Chondrocyte (in vitro differentiated cells): ENCODE data around the gene HDAC4. TPM values are rescaled to one million over a fixed set of nuclear protein-coding genes. Genes with fewer than 3 reads are reported as not detected.
"Not testable (repeated sequence)": the region's sequence is repeated elsewhere in the genome, so short reads cannot be mapped to it uniquely, and the experiment has no call there.

Source experiments
- DNase-seq: peaks from one replicate; pipeline ENCODE4 v3.0.0; 2021; ENCODE audit warnings: mixed read lengths, low spot score
- H3K27ac Mint-ChIP-seq: one replicate; pipeline ENCODE4 v1.8.0; 2021; ENCODE audit warnings: mild to moderate bottlenecking, moderate library complexity, mixed read lengths; ENCODE audit not compliant: unreplicated experiment
- H3K27me3 Mint-ChIP-seq: 2 replicates; pipeline ENCODE4 v1.8.0; 2021; ENCODE audit warnings: low read depth, mixed read lengths
- H3K36me3 Mint-ChIP-seq: 2 replicates; pipeline ENCODE4 v1.8.0; 2021; ENCODE audit warnings: low read depth, mixed read lengths
- H3K4me1 Mint-ChIP-seq: 2 replicates; pipeline ENCODE4 v1.8.0; 2021; ENCODE audit warnings: low read depth, mild to moderate bottlenecking, mixed read lengths
- H3K4me3 Mint-ChIP-seq: one replicate; pipeline ENCODE4 v1.8.0; 2021; ENCODE audit warnings: mild to moderate bottlenecking, moderate library complexity, mixed read lengths; ENCODE audit not compliant: unreplicated experiment
- H3K9me3 Mint-ChIP-seq: 2 replicates; pipeline ENCODE4 v1.8.0; 2021; ENCODE audit warnings: low read depth, mixed read lengths
- CTCF ChIP-seq: fragments of 200-600 bp; sonication (generic); IDR thresholded peaks from 2 replicates; pipeline ENCODE4 v1.5.0; 2021; ENCODE audit warnings: antibody characterized with exemption, mild to moderate bottlenecking, moderate library complexity
- total RNA-seq: library from RNA; stranded (reverse); gene quantifications from 3 replicates; pipeline ENCODE4 v1.2.1, GENCODE V29; 2021

Gene HDAC4
- total RNA-seq, 1 donor from 2014 or later: 22.3 TPM

GRCh38 chr2:239285071-239285931, 115.5 kb downstream of the HDAC4 start:
- Mint-ChIP-seq H3K36me3 (no peaks in the 10 kb centered on the region), H3K9me3 (no peaks in the 10 kb centered on the region), H3K27me3 (no peaks in the 10 kb centered on the region), H3K4me1 (peaks cover 44% of the 10 kb centered on the region), H3K27ac (no peak overlapping the region), H3K4me3 (peak overlapping the region; percentile 6)
- peak; percentile 61 for DNase-seq
- no peak for TF ChIP-seq CTCF

- no peaks in the 10 kb centered on the region for H3K36me3 Mint-ChIP-seq
- DNase-seq: peak; percentile 82
- no peak overlapping the region for H3K4me3 Mint-ChIP-seq
- no peak for TF ChIP-seq CTCF
- no peaks in the 10 kb centered on the region for H3K9me3 Mint-ChIP-seq
- H3K27me3 Mint-ChIP-seq: no peaks in the 10 kb centered on the region
- H3K27ac Mint-ChIP-seq: no peak overlapping the region
- peaks cover 35% of the 10 kb centered on the region for H3K4me1 Mint-ChIP-seq
These were observed 116.6 kb downstream of the HDAC4 start for GRCh38 chr2:239283961-239284795.

- Mint-ChIP-seq H3K27ac (no peak overlapping the region), H3K36me3 (no peaks in the 10 kb centered on the region), H3K4me1 (peaks cover 27% of the 10 kb centered on the region), H3K4me3 (no peak overlapping the region), H3K27me3 (no peaks in the 10 kb centered on the region), H3K9me3 (no peaks in the 10 kb centered on the region)
- TF ChIP-seq CTCF: no peak
- peak; percentile 73 for DNase-seq
These were observed 117.4 kb downstream of the HDAC4 start for GRCh38 chr2:239283288-239283945.

GRCh38 chr2:239282448-239283287, 118.2 kb downstream of the HDAC4 start:
- Mint-ChIP-seq H3K4me3 (no peak overlapping the region), H3K36me3 (no peaks in the 10 kb centered on the region), H3K27ac (no peak overlapping the region), H3K27me3 (no peaks in the 10 kb centered on the region), H3K9me3 (no peaks in the 10 kb centered on the region), H3K4me1 (peaks cover 20% of the 10 kb centered on the region)
- no peak for TF ChIP-seq CTCF
- DNase-seq: no peak

GRCh38 chr2:239280296-239281017, 120.4 kb downstream of the HDAC4 start:
- not testable (repeated sequence) for H3K27ac Mint-ChIP-seq, H3K27me3 Mint-ChIP-seq, H3K4me3 Mint-ChIP-seq, H3K9me3 Mint-ChIP-seq, DNase-seq, H3K36me3 Mint-ChIP-seq
- peaks cover 20% of the 10 kb centered on the region for H3K4me1 Mint-ChIP-seq
